HUES64 (cell line): ENCODE measurements around the gene DNAJC5.
"Not testable (repeated sequence)": the region's sequence is repeated elsewhere in the genome, so short reads cannot be mapped to it uniquely, and the experiment has no call there.

Source experiments
- H3K27ac ChIP-seq: 2 replicates; pipeline ENCODE4 v1.7.0; 2013; ENCODE audit warnings: low read depth, low read length, inconsistent platforms
- H3K27me3 ChIP-seq: 2 replicates; pipeline ENCODE4 v1.6.1; 2013; ENCODE audit warnings: mild to moderate bottlenecking, low read length; ENCODE audit not compliant: insufficient read depth
- H3K36me3 ChIP-seq: 2 replicates; pipeline ENCODE4 v1.6.1; 2013; ENCODE audit warnings: mild to moderate bottlenecking, low read length; ENCODE audit not compliant: insufficient read depth
- H3K4me1 ChIP-seq: 2 replicates; pipeline ENCODE4 v1.6.1; 2013; ENCODE audit warnings: mild to moderate bottlenecking, low read length, moderate library complexity; ENCODE audit not compliant: insufficient read depth
- H3K4me3 ChIP-seq: 2 replicates; pipeline ENCODE4 v1.5.1; 2013; ENCODE audit warnings: mild to moderate bottlenecking, low read length, moderate library complexity
- H3K9ac ChIP-seq: 2 replicates; pipeline ENCODE4 v1.6.1; 2013; ENCODE audit warnings: mild to moderate bottlenecking, low read depth, low read length
- H3K9me3 ChIP-seq: 2 replicates; pipeline ENCODE4 v1.6.1; 2013; ENCODE audit warnings: low read depth, low read length; ENCODE audit not compliant: insufficient read depth
- WGBS: fragments of 150-250, 120-280 bp; methylation state at CpG from one replicate; pipeline ENCODE4 v1.1.7; 2013; ENCODE audit warnings: missing lambda C conversion rate; 5-methylcytosine and 5-hydroxymethylcytosine counted together

DNAJC5 gene

DNA sequence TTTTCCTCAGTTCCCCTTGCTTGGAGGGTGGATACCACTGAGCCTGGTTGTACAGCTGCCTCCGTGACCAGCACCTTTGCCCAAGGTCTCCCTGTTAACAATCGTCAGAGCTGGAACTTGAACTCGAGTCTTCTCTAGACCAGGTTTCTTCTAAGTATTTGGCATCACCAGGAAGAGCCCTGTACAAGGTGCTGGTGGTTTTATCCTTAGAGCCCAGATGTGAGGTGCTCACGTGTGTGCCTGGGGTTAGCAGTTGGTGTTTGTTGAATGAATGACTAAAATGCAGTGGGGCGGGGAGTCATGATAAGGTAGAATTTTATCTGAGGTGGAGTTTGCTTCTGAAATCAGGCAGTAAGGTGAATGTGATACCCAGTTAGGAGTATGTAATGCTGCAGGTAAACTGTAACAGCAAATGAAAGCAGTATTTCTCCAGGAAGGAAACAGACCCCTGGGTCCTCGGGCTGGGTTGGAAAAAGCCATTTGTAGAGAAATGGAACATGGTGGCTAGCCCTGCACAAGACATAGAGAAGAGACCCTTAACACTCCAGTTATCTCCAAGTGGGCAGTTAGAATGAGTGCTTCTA lies 3.1 kb downstream of the DNAJC5 start:
- no peak overlapping the region for H3K27ac ChIP-seq

DNA sequence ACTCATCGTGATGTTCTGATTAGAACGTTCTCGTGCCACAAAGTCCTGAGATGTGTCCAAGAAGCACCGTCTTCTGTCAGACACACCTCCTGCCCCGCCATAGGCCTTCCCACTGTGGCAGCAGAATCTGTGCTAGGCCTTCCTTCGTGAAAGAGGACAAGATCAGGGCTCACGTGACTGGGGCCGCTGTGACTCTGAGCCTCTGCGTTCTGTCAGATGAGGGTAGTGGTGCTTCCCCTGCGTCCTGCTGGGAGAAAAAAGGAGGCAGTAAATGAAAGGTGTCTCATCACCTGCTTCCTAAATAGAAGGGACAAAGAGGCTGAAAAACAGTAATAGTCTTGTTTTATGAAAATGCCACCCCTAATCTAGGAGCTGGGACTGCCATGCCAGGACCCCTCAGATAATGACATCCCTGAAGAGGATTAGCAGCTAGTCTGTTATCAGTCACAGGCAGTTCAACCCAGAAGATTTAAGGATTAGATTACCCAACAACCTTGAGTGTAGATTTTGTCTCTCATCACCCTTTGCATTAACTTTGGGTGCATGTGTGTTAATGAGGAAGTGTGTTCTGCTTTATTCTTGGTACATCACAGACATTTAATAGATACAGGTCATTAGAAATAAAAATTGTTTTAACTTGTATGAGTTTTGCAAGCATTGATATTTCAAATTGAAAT lies 4.1 kb downstream of the DNAJC5 start:
- peaks cover 10% of the 10 kb centered on the region; the same call in 1 of the 2 replicates for H3K4me1 ChIP-seq
- no peak overlapping the region for H3K4me3 ChIP-seq
- no peak overlapping the region for H3K9ac ChIP-seq
- H3K27ac ChIP-seq, result no peak overlapping the region
- H3K27me3 ChIP-seq, result no peaks in the 10 kb centered on the region
- H3K36me3 ChIP-seq, result 0 out of 2 replicates have a peak, but pooled peaks cover 6% of the 10 kb centered on the region
- 89% methylated on average over 10 of the region's 10 CpGs for WGBS
- no peaks in the 10 kb centered on the region for H3K9me3 ChIP-seq

More for the DNA sequence above, 3.1 kb downstream of the DNAJC5 start:
- H3K9ac ChIP-seq, result no peak overlapping the region
- H3K9me3 ChIP-seq, result no peaks in the 10 kb centered on the region
- H3K27me3 ChIP-seq, result no peaks in the 10 kb centered on the region
- 0 out of 2 replicates have a peak, but pooled peaks cover 6% of the 10 kb centered on the region for H3K36me3 ChIP-seq
- WGBS, result 91% methylated on average over 6 of the region's 6 CpGs
- peaks cover 10% of the 10 kb centered on the region; the same call in 1 of the 2 replicates for H3K4me1 ChIP-seq
- H3K4me3 ChIP-seq, result no peak overlapping the region

DNA sequence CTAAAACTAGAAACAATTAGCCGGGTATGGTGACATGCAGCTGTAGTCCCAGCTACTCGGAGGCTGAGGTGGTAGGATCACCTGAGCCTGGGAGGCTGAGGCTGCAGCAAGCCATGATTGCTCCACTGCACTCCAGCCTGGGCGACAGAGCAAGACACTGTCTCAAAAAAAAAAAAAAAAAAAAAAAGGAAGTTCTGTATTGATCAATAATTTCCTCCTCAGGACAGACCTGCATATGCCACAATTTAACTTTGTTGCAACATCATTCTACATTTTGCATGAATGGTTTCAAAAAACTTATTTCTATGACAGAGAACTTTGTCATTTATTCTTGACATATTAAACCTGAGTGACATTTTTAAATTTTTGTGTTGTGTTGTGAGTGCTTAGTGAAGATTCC lies 5.5 kb downstream of the DNAJC5 start:
- Histone ChIP-seq H3K4me3 (no peak overlapping the region), H3K36me3 (0 out of 2 replicates have a peak, but pooled peaks cover 6% of the 10 kb centered on the region), H3K27me3 (no peaks in the 10 kb centered on the region), H3K9me3 (no peaks in the 10 kb centered on the region), H3K9ac (no peak overlapping the region), H3K27ac (no peak overlapping the region), H3K4me1 (peaks cover 10% of the 10 kb centered on the region; the same call in 1 of the 2 replicates)
- WGBS, result 94% methylated on average over 2 of the region's 3 CpGs

DNA sequence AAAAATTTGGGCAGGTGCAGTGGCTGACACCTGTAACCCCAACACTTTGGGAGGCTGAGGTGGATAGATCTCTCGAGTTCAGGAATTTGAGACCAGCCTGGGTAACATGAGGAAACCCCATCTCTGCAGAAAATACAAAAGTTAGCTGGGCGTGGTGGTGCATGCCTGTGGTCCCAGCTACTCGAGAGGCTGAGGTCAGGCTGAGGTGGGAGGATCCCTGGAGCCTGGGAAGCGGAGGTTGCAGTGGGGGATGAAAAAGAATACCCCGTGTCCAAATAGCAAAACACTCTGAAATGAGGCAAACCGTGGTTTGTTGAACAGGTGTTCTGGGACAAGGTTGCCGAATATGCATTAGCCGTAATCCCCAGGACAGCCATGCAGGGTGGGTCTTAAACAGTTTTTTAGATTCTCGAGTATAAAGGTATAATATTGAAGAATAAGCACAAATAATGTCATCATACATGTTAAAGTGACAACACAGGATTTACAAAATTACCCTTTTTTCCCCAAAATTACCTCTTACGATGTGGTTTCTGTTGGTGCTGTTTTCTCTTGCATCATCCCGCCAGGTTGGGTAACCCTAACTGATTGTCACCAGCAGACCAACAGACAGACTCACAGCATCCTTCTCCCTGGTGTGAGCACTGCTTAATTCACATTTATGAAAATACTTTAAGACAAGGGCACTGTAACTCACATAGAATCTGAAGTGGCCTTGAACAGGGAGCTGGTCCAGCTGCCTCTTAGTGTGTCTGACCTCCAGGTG lies 9.1 kb downstream of the DNAJC5 start:
- H3K9ac ChIP-seq, result no peak overlapping the region
- WGBS, result 92% methylated on average over 10 of the region's 11 CpGs

DNA sequence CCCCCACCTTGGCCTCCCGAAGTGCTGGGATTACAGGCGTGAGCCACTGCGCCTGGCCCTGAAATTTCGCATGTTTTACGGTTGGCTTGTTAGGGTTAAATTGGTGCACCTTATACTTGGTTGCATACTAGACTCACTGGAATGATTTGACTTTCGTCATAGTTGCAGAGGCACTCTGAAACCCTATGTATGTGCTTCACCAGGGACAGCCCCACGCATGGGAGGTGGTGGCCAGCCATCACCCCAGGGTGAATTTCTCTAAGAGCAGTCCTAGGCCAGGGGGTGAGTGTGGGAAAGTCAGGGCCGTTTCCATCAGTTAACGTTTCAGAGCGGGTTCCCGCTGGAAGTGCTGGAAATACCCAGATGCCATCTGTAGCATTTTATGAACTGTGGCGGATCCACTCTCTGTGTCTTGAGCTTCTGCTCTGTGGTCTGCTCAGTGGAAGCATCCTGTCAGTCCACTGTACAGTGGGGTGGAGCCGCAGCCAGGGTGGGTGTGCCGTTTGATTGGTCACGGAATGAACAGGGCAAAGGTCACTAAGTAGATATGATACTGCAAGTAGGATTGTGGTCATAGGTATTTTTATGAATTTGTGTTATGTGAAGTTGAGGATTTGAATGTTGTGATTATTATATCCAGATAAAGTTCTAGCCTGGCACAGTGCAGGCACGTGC lies 13.2 kb downstream of the DNAJC5 start:
- H3K36me3 ChIP-seq, result no peaks in the 10 kb centered on the region
- WGBS, result 95% methylated on average over 16 of the region's 16 CpGs
- H3K9me3 ChIP-seq, result no peaks in the 10 kb centered on the region
- H3K4me3 ChIP-seq, result no peak overlapping the region
- H3K27ac ChIP-seq, result no peak overlapping the region
- H3K4me1 ChIP-seq, result no peaks in the 10 kb centered on the region; the same call in 1 of the 2 replicates
- H3K27me3 ChIP-seq, result no peaks in the 10 kb centered on the region
- no peak overlapping the region for H3K9ac ChIP-seq

More for the DNA sequence above, 9.1 kb downstream of the DNAJC5 start:
- 0 out of 2 replicates have a peak, but pooled peaks cover 3% of the 10 kb centered on the region for H3K36me3 ChIP-seq
- no peaks in the 10 kb centered on the region for H3K27me3 ChIP-seq
- H3K27ac ChIP-seq, result no peak overlapping the region
- no peaks in the 10 kb centered on the region for H3K9me3 ChIP-seq
- no peak overlapping the region for H3K4me3 ChIP-seq
- no peaks in the 10 kb centered on the region for H3K4me1 ChIP-seq

DNA sequence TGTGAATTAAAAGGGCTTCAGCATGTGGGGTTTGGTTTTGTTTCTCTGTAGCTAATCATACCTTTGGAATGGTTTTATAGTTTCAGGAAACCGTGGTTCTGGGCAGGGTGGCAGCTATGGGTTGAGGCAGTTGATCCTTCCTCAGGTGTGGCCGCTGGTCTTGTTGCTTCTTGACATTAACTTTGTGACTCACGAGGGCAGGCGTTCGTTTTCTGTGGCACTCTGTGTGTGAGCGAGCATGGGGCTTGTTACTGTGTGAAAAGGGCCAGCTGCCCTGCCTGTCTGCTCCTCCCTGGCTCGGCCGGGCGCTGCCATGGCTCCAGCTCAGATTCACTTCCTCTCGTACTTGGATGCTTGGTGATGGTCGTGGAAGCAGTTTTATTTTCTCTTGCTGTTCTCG lies 16.2 kb downstream of the DNAJC5 start:
- WGBS, result 91% methylated on average over 12 of the region's 12 CpGs
- Histone ChIP-seq H3K9ac (no peak overlapping the region), H3K27me3 (no peaks in the 10 kb centered on the region), H3K4me1 (no peaks in the 10 kb centered on the region; the same call in 1 of the 2 replicates), H3K9me3 (no peaks in the 10 kb centered on the region), H3K27ac (no peak overlapping the region), H3K36me3 (no peaks in the 10 kb centered on the region), H3K4me3 (no peak overlapping the region)

DNA sequence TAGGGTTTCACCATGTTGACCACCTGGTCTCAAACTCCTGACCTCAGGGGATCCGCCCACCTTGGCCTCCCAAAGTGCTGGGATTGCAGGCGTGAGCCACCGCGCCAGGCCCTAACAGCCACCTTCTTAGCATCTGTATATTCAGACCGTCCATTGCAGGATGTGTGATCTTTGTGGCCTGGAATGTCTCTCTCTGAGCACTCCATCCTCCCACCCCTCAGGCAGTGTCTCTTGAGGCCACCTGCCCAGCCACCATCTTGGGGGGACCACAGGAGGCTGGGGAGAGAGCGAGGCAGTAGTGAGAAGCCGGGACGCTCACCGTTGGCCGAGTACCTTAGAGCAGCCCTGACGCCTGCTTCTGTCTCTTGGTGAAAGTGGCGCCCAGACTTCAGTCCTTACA lies 18.8 kb downstream of the DNAJC5 start:
- peaks cover 6% of the 10 kb centered on the region; the same call in 1 of the 2 replicates for H3K36me3 ChIP-seq
- H3K4me1 ChIP-seq, result no peaks in the 10 kb centered on the region; the same call in 1 of the 2 replicates
- H3K4me3 ChIP-seq, result no peak overlapping the region
- no peaks in the 10 kb centered on the region for H3K27me3 ChIP-seq
- H3K9ac ChIP-seq, result no peak overlapping the region
- no peaks in the 10 kb centered on the region for H3K9me3 ChIP-seq
- H3K27ac ChIP-seq, result no peak overlapping the region
- 97% methylated on average over 12 of the region's 12 CpGs for WGBS

DNA sequence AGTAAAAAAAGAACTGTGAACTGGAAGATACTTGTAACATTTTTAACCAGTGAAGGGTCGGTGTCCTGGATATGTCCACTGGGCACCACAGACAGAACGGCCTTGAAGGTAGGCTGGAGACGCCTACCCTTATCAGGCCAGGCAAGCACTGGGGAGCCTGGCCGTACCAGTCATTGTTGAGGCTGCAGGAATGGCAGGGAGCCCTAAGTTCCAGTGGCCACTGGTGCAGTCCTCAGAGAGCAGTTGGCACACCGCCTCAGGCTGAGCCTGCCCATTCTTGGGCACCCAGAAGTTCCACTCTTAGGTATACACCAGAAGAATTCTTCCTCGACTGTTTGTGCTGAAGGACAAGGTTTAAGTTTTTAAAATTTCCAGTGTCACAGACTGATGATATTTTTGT lies 20.5 kb downstream of the DNAJC5 start:
- H3K9me3 ChIP-seq, result no peaks in the 10 kb centered on the region
- peaks cover 6% of the 10 kb centered on the region; the same call in 1 of the 2 replicates for H3K36me3 ChIP-seq
- H3K9ac ChIP-seq, result no peak overlapping the region
- H3K27me3 ChIP-seq, result no peaks in the 10 kb centered on the region
- no peak overlapping the region for H3K27ac ChIP-seq
- 96% methylated on average over 6 of the region's 6 CpGs for whole genome bisulfite sequencing
- H3K4me1 ChIP-seq, result no peaks in the 10 kb centered on the region; the same call in 1 of the 2 replicates
- H3K4me3 ChIP-seq, result no peak overlapping the region

DNA sequence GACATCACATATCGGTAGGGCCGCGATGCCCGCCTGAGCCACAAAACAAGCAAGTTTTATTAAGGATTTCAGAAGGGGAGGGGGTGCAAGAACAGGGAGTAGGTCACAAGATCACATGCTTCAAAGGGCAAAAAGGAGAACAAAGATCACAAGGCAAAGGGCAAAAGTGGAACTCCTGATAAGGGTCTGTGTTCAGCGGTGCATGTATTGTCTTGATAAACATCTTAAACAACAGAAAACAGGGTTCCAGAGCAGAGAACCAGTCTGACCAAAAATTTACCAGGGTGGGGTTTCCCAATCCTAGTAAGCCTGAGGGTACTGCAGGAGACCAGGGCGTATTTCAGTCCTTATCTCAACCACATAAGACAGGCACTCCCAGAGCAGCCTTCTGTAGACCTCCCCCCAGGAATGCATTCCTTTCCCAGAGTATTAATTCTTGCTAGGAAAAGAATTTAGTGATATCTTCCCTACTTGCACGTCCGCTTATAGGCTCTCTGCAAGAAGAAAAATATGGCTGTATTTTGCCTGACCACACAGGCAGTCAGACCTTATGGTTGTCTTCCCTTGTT lies 21.5 kb downstream of the DNAJC5 start:
- not testable (repeated sequence) for H3K27ac ChIP-seq, H3K9me3 ChIP-seq, H3K4me1 ChIP-seq, H3K27me3 ChIP-seq, H3K36me3 ChIP-seq, H3K9ac ChIP-seq, H3K4me3 ChIP-seq
- 95% methylated on average over 8 of the region's 8 CpGs for WGBS

DNA sequence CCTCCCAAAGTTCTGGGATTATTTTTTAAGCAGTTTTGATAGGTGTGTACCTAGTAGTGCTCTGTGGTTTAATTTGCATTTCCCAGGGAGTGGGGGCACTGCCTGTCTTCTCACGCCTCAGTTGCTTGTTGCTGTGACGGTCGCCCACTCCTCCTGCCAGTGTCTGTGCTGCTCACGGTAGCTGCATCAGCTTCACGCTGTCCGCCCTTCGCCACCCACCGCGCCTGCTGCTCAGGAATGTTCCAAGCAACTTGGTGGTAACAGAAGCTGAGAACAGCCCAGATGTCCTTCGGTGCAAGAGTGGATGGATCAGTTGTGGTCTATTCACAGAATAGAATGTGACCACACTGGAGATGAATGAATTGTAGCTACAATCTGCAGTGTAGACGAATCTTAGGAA lies 22.9 kb downstream of the DNAJC5 start:
- WGBS, result 95% methylated on average over 11 of the region's 11 CpGs

More for the DNA sequence above, 22.9 kb downstream of the DNAJC5 start:
- Histone ChIP-seq H3K4me3 (no peak overlapping the region), H3K9me3 (no peaks in the 10 kb centered on the region), H3K36me3 (peaks cover 6% of the 10 kb centered on the region; the same call in 1 of the 2 replicates), H3K27ac (no peak overlapping the region), H3K9ac (no peak overlapping the region), H3K27me3 (no peaks in the 10 kb centered on the region), H3K4me1 (no peaks in the 10 kb centered on the region; the same call in 1 of the 2 replicates)
